Measurements from ENCODE around the gene VPREB3.

Gene VPREB3

DNA sequence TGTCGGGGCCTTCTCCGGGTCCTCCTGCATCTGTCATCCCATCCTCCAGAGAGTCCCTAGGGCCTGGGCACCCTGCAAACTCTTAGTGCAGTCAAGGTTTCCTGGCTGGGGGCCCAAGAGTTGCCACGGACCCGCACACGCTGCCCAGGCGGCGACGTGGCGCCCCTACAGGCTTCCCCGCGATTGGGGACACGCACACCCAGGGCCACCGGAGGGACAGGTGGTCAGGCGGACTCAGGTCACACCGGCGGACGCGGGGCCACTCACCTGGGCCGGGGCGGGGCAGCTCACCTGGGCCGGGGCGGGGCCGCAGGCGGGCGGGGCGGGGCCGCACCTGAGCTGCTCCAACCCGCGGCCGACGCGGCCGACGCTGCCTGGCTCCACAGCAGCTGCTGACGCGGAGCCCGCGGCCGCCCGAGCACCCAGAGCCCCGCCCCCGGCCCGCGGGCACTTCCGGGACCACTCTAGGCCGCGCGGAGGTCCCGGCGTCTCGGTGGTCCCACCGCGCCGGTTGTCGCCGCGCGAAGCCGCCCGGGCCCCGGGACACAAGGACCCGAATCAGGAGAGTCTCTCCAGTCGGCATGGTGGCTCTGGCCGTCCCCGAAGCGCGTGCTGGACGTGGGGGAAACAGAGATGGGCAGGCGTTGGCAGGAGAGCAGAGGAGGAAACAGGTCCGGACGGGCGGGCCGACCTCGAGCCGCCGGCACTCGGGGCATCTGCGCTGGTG is 3.3 kb downstream of the VPREB3 start, which contains the start of gene ZNF70:
TSS of gene ZNF70 (minus strand) at position 399 of the 727 bp plus-strand sequence. CDS start 5,972 bp downstream, outside the sequence.
- Histone ChIP-seq H2AFZ (ENCODE audit: low read depth, low read length) (peak within 1 kb of the TSS; percentile 84), H3K79me2 (ENCODE audit: low read length) (no peaks in the 10 kb centered on the region), H3K4me3 (ENCODE audit: low read length) (peak within 1 kb of the TSS; percentile 91), H3K4me2 (ENCODE audit: low read length) (peak within 1 kb of the TSS; percentile 98), H4K20me1 (ENCODE audit: insufficient read depth, low read length) (no peaks in the 10 kb centered on the region), H3K9ac (ENCODE audit: low read length) (peak within 1 kb of the TSS; percentile 87), H3K27me3 (ENCODE audit: low read depth, low read length) (no peaks in the 10 kb centered on the region), H3K9me3 (ENCODE audit: insufficient read depth, low read length) (no peaks in the 10 kb centered on the region), H3K36me3 (replicated peaks; ENCODE audit: low read depth, low read length) (no peaks in the 10 kb centered on the region), H3K27ac (ENCODE audit: low read length) (peak within 1 kb of the TSS; percentile 76), H3K4me1 (ENCODE audit: low read length) (peaks cover 50% of the 10 kb centered on the region)
- TF ChIP-seq, protein P1, sequence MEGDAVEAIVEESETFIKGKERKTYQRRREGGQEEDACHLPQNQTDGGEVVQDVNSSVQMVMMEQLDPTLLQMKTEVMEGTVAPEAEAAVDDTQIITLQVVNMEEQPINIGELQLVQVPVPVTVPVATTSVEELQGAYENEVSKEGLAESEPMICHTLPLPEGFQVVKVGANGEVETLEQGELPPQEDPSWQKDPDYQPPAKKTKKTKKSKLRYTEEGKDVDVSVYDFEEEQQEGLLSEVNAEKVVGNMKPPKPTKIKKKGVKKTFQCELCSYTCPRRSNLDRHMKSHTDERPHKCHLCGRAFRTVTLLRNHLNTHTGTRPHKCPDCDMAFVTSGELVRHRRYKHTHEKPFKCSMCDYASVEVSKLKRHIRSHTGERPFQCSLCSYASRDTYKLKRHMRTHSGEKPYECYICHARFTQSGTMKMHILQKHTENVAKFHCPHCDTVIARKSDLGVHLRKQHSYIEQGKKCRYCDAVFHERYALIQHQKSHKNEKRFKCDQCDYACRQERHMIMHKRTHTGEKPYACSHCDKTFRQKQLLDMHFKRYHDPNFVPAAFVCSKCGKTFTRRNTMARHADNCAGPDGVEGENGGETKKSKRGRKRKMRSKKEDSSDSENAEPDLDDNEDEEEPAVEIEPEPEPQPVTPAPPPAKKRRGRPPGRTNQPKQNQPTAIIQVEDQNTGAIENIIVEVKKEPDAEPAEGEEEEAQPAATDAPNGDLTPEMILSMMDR (IDR thresholded peaks at IDR 0.05; ENCODE audit: low read depth, low read length) = peak; percentile 26; the same call in 1 of the 2 replicates
- TF ChIP-seq EZH2phosphoT487 (IDR thresholded peaks at IDR 0.05; ENCODE audit: low read depth) = no peak

DNA sequence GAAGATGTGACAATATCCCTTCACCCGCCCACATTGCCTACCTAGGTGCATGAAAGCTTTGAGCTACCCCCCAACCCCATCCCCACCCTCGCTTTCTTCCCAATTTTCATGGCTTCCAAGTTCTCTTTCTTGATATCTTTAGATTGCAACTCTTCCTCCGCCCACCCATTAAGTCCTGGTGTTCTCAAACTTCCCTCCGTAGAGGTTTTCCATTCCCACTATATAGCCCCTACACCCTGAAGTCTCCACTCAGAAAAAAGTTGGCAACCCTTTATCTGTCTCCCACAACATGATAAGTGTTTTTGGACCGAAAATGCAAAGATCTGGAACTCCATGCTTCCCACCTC is 3.9 kb downstream of the VPREB3 start:
- Histone ChIP-seq H4K20me1 (ENCODE audit: insufficient read depth, low read length) (no peaks in the 10 kb centered on the region), H3K27ac (ENCODE audit: low read length) (no peak overlapping the region), H3K27me3 (ENCODE audit: low read depth, low read length) (no peaks in the 10 kb centered on the region), H3K36me3 (replicated peaks; ENCODE audit: low read depth, low read length) (no peaks in the 10 kb centered on the region), H3K9me3 (ENCODE audit: insufficient read depth, low read length) (no peaks in the 10 kb centered on the region), H3K4me3 (ENCODE audit: low read length) (peak overlapping the region; percentile 91), H3K9ac (ENCODE audit: low read length) (peak overlapping the region; percentile 72), H2AFZ (ENCODE audit: low read depth, low read length) (peak overlapping the region; percentile 84), H3K4me2 (ENCODE audit: low read length) (peak overlapping the region; percentile 94), H3K79me2 (ENCODE audit: low read length) (no peaks in the 10 kb centered on the region), H3K4me1 (ENCODE audit: low read length) (peaks cover 50% of the 10 kb centered on the region)
- TF ChIP-seq EZH2phosphoT487 (IDR thresholded peaks at IDR 0.05; ENCODE audit: low read depth) = no peak
- TF ChIP-seq, protein P1 (IDR thresholded peaks at IDR 0.05; ENCODE audit: low read depth, low read length) = no peak

DNA sequence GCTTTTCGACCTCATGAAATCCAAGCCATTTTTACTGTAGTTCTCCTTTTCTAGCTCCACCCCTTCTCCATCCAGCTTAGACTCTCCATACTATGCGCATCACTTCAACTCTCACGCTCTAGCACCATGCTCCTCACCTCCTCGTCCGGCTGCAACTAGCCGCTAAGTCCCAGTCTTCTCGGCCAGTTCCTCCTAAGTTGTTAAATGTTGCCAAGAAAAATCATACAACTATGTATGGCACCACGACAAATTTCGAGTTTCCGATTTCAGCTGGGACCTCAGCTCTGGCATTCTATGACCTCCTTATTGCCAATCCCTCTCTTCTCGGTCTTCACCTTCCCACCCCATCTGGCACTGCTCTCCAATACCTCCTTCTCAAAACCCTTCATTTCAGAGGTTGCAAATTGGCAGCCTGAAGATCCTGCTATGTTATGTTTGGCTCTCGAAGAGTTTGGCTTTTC is 4.4 kb downstream of the VPREB3 start:
- Histone ChIP-seq H4K20me1 (ENCODE audit: insufficient read depth, low read length) (no peaks in the 10 kb centered on the region), H3K36me3 (replicated peaks; ENCODE audit: low read depth, low read length) (no peaks in the 10 kb centered on the region), H3K27ac (ENCODE audit: low read length) (no peak overlapping the region), H3K27me3 (ENCODE audit: low read depth, low read length) (no peaks in the 10 kb centered on the region), H2AFZ (ENCODE audit: low read depth, low read length) (no peak overlapping the region), H3K9ac (ENCODE audit: low read length) (peak overlapping the region; percentile 72; the same call in 1 of the 2 replicates), H3K4me3 (ENCODE audit: low read length) (peak overlapping the region; percentile 91), H3K4me1 (ENCODE audit: low read length) (peaks cover 50% of the 10 kb centered on the region), H3K79me2 (ENCODE audit: low read length) (no peaks in the 10 kb centered on the region), H3K4me2 (ENCODE audit: low read length) (peak overlapping the region; percentile 94), H3K9me3 (ENCODE audit: insufficient read depth, low read length) (no peaks in the 10 kb centered on the region)
- TF ChIP-seq EZH2phosphoT487 (IDR thresholded peaks at IDR 0.05; ENCODE audit: low read depth) = no peak
- TF ChIP-seq, protein P1 (IDR thresholded peaks at IDR 0.05; ENCODE audit: low read depth, low read length) = no peak

DNA sequence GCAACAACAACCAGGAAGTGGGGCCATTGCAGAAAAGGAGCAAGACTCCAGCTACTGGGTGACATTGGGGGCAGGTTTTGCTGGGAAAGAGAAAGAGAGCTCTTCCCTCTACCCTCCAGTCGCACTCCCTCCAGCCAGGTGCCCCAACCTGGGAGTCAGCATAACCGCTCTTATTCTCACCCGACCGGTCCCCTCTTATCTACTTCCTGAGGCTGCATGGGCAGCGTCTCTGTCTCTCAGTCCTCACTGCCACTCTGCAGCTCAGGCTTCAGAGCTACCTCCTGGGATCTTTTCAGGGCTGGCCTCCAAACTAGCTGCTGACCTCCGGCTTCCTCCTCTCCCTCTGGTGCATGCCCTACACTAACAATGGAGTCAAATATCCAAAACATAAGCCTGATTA is 8.4 kb downstream of the VPREB3 start:
- Histone ChIP-seq H4K20me1 (ENCODE audit: insufficient read depth, low read length) (no peaks in the 10 kb centered on the region), H3K4me3 (ENCODE audit: low read length) (no peak overlapping the region), H3K4me2 (ENCODE audit: low read length) (no peak overlapping the region), H3K79me2 (ENCODE audit: low read length) (no peaks in the 10 kb centered on the region), H2AFZ (ENCODE audit: low read depth, low read length) (no peak overlapping the region), H3K9me3 (ENCODE audit: insufficient read depth, low read length) (no peaks in the 10 kb centered on the region), H3K9ac (ENCODE audit: low read length) (no peak overlapping the region), H3K27me3 (ENCODE audit: low read depth, low read length) (no peaks in the 10 kb centered on the region), H3K36me3 (replicated peaks; ENCODE audit: low read depth, low read length) (peaks cover 7% of the 10 kb centered on the region), H3K27ac (ENCODE audit: low read length) (no peak overlapping the region), H3K4me1 (ENCODE audit: low read length) (peaks cover 22% of the 10 kb centered on the region)
- TF ChIP-seq, protein P1 (IDR thresholded peaks at IDR 0.05; ENCODE audit: low read depth, low read length) = no peak
- TF ChIP-seq EZH2phosphoT487 (IDR thresholded peaks at IDR 0.05; ENCODE audit: low read depth) = no peak
